Fibroblast of villous mesenchyme (primary cell): ENCODE measurements around the gene CD109. TPM values are rescaled to one million over a fixed set of nuclear protein-coding genes. Genes with fewer than 3 reads are reported as not detected.

Source experiments
- total RNA-seq: library from RNA; depleted of rRNA; stranded (reverse); fragments of >200 nt; gene quantifications from 2 replicates; pipeline ENCODE4 v1.2.3, GENCODE V29; 2012

The CD109 gene
- total RNA-seq, 1 donor, result 27.2 TPM

Other genes starting within 250 kb of the CD109 start
- 6.9 and 8.7 TPM in 2 replicates for gene CGAS, start 243.9 kb upstream of the CD109 start, total RNA-seq
- gene MTO1, start 234.5 kb upstream of the CD109 start, total RNA-seq, result 42.8 and 59.2 TPM in 2 replicates
- 14,096 and 18,582 TPM in 2 replicates for gene EEF1A1, start 175.2 kb upstream of the CD109 start, total RNA-seq
- 40.3 and 46.6 TPM in 2 replicates for gene SLC17A5, start 42.2 kb upstream of the CD109 start, total RNA-seq